K562 (cell line): Measurements from ENCODE around the gene FSIP2. TPM values are rescaled to one million over a fixed set of nuclear protein-coding genes. Genes with fewer than 3 reads are reported as not detected.
A peak's percentile ranks its signal among the peaks of the same experiment; 100 is the strongest.
"Not testable (repeated sequence)": the region's sequence is repeated elsewhere in the genome, so short reads cannot be mapped to it uniquely, and the experiment has no call there.

Source experiments
- ATAC-seq: fragments of 200-7000 bp; cut with Tn5 transposase; 3 replicates; pipeline ENCODE4 v1.9.1; 2020; ENCODE audit warnings: moderate library complexity
- BruUV-seq: library from RNA; stranded (reverse); fragments of 400-500 nt; replicated peaks from 2 replicates; lab custom pipeline; 2021; lab: Mats Ljungman, UMichigan
- CTCF ChIA-PET: fragments of 300-600 bp; formaldehyde crosslinking; extraction: SDS; loops from one replicate; lab custom pipeline; 2021; ENCODE audit warnings: low intra/inter-chr PET ratio; lab: Yijun Ruan, JAX
- POLR2A ChIA-PET: fragments of 300-600, 350-650 bp; sonication (Branson Sonifier 250); formaldehyde crosslinking; extraction: SDS; loops from one replicate; lab custom pipeline; 2021; ENCODE audit warnings: antibody characterized with exemption, inconsistent platforms; lab: Yijun Ruan, JAX
- DNase-seq, 4 experiments: peaks; one replicate each; pipeline versions ENCODE4 v3.0.0 to v3.0.0-alpha.2; 2011 to 2018; ENCODE audit warnings: low spot score in 3 of 4, mixed read lengths in 3 of 4; ENCODE audit errors: extremely low read depth in 1 of 4
- FAIRE-seq: peaks from 2 replicates; lab custom pipeline; 2011; peaks lifted over from hg19 to GRCh38; lab: Jason Lieb, UNC
- H2AFZ ChIP-seq: 2 replicates; pipeline ENCODE4 v1.6.0; 2011; ENCODE audit warnings: low read depth, low read length, control low read depth, inconsistent platforms
- H3K27ac ChIP-seq: fragments of 200-600 bp; 3 replicates; pipeline ENCODE4 v1.8.0; 2011; ENCODE audit warnings: low read depth, mild to moderate bottlenecking, control low read depth, inconsistent platforms, low read length, moderate library complexity, mixed read lengths; ENCODE audit errors: extremely low read depth
- H3K27me3 ChIP-seq, 2 experiments: fragments of 300-600 bp in 1 of 2; 2 replicates in 1 of 2; 3 replicates in 1 of 2; pipeline versions ENCODE4 v1.6.0 to v1.8.0; 2011; ENCODE audit warnings: inconsistent platforms in 2 of 2, low read length in 2 of 2, mild to moderate bottlenecking in 1 of 2, mixed read lengths in 1 of 2, moderate library complexity in 1 of 2; ENCODE audit not compliant: control insufficient read depth in 2 of 2, insufficient read depth in 2 of 2
- H3K36me3 ChIP-seq: fragments of 300-600 bp; 3 replicates; pipeline ENCODE4 v1.8.0; 2011; ENCODE audit warnings: mild to moderate bottlenecking, low read length, inconsistent platforms; ENCODE audit not compliant: control insufficient read depth, insufficient read depth
- H3K4me1 ChIP-seq, 2 experiments: fragments of 200-600 bp in 1 of 2; replicated peaks in 1 of 2; 2 replicates in 1 of 2; 3 replicates in 1 of 2; pipeline versions ENCODE4 v1.5.1 to v1.8.0; 2011; ENCODE audit warnings: inconsistent platforms in 2 of 2, low read length in 2 of 2, mild to moderate bottlenecking in 1 of 2, mixed read lengths in 1 of 2, moderate library complexity in 1 of 2; ENCODE audit not compliant: control insufficient read depth in 2 of 2, insufficient read depth in 2 of 2
- H3K4me2 ChIP-seq: 2 replicates; pipeline ENCODE4 v1.6.1; 2011; ENCODE audit warnings: low read length, control low read depth, inconsistent platforms, mixed read lengths; ENCODE audit not compliant: insufficient read depth
- H3K4me3 ChIP-seq: fragments of 200-600 bp; sonication (generic), shearing (Covaris generic); 2 replicates; pipeline ENCODE4 v1.5.1; 2016; ENCODE audit warnings: control low read depth, inconsistent platforms
- H3K79me2 ChIP-seq: fragments of 200-600 bp; 3 replicates; pipeline ENCODE4 v1.8.0; 2011; ENCODE audit warnings: low read length, inconsistent platforms; ENCODE audit not compliant: control insufficient read depth, insufficient read depth
- H3K9ac ChIP-seq, 2 experiments: 2 replicates each; pipeline versions ENCODE4 v1.6.0 to v1.6.1; 2011; ENCODE audit warnings: low read depth in 2 of 2, low read length in 2 of 2, control low read depth in 1 of 2, inconsistent platforms in 1 of 2, mild to moderate bottlenecking in 1 of 2, mixed read lengths in 1 of 2; ENCODE audit not compliant: insufficient read depth in 1 of 2
- H3K9me1 ChIP-seq: one replicate; pipeline ENCODE4 v1.6.0; 2011; ENCODE audit warnings: inconsistent platforms, mild to moderate bottlenecking, low read length, moderate library complexity; ENCODE audit not compliant: control insufficient read depth, insufficient read depth
- H3K9me3 ChIP-seq: replicated peaks from 2 replicates; pipeline ENCODE4 v1.5.1; 2011; ENCODE audit warnings: low read depth, low read length, inconsistent platforms; ENCODE audit not compliant: control insufficient read depth, insufficient read depth
- H4K20me1 ChIP-seq: replicated peaks from 2 replicates; pipeline ENCODE4 v1.6.1; 2011; ENCODE audit warnings: low read length, inconsistent platforms, mixed read lengths; ENCODE audit not compliant: control insufficient read depth, insufficient read depth
- EGR1 ChIP-seq: fragments of 450-650 bp; conservative IDR thresholded peaks from 2 replicates; pipeline ENCODE4 v1.6.1; 2017; ENCODE audit warnings: mild to moderate bottlenecking
- EP400 ChIP-seq: fragments of 450-650 bp; IDR thresholded peaks from 2 replicates; pipeline ENCODE4 v1.6.1; 2017; ENCODE audit warnings: antibody characterized with exemption, mild to moderate bottlenecking, moderate library complexity
- FOXA3 ChIP-seq, 2 experiments: fragments of 450-650 bp in 1 of 2; sonication (generic) in 1 of 2; formaldehyde crosslinking; IDR thresholded peaks in 1 of 2; conservative IDR thresholded peaks in 1 of 2; 2 replicates each; pipeline versions ENCODE4 v1.4.0 to v1.8.0; 2020 to 2022; ENCODE audit warnings: mild to moderate bottlenecking in 2 of 2, missing genetic modification reagents in 1 of 2
- FOXK2 ChIP-seq, 2 experiments: fragments of 450-650 bp; IDR thresholded peaks in 1 of 2; conservative IDR thresholded peaks in 1 of 2; 2 replicates each; pipeline ENCODE4 v1.6.1; 2016; ENCODE audit warnings: low read depth in 2 of 2, mild to moderate bottlenecking in 1 of 2
- NFRKB ChIP-seq: fragments of 450-650 bp; IDR thresholded peaks from 2 replicates; pipeline ENCODE4 v1.6.1; 2016; ENCODE audit warnings: low read depth
- POLR2A ChIP-seq: fragments of 450-650 bp; conservative IDR thresholded peaks from 2 replicates; pipeline ENCODE4 v1.6.1; 2016
- POLR2H ChIP-seq: IDR thresholded peaks from 2 replicates; pipeline ENCODE4 v1.6.1; 2016; ENCODE audit warnings: missing genetic modification characterization, low read depth, mild to moderate bottlenecking, control low read depth, missing compliant biosample characterization, moderate library complexity
- SMAD4 ChIP-seq: fragments of 250-450 bp; sonication (Bioruptor Pico); conservative IDR thresholded peaks from 2 replicates; pipeline ENCODE4 v1.8.0; 2021; ENCODE audit warnings: inconsistent platforms, mild to moderate bottlenecking, moderate library complexity
- TAF1 ChIP-seq: IDR thresholded peaks from 2 replicates; pipeline ENCODE4 v1.6.1; 2011; ENCODE audit warnings: mild to moderate bottlenecking, low read length, moderate library complexity; ENCODE audit not compliant: insufficient read depth, control insufficient read depth, severe bottlenecking; ENCODE audit errors: extremely low read depth
- TAF7 ChIP-seq: fragments of 450-650 bp; IDR thresholded peaks from 2 replicates; pipeline ENCODE4 v1.6.1; 2016; ENCODE audit warnings: missing genetic modification characterization, missing compliant biosample characterization
- TAF9B ChIP-seq: fragments of 450-650 bp; IDR thresholded peaks from 2 replicates; pipeline ENCODE4 v1.6.1; 2018; ENCODE audit warnings: mild to moderate bottlenecking; ENCODE audit not compliant: partially characterized antibody
- TRIM24 ChIP-seq, 2 experiments: fragments of 450-650 bp; IDR thresholded peaks; 2 replicates each; pipeline ENCODE4 v1.6.1; 2016
- YY1 ChIP-seq, 3 experiments: IDR thresholded peaks; 2 replicates each; pipeline ENCODE4 v1.6.1; 2011; ENCODE audit warnings: low read length in 2 of 3, mild to moderate bottlenecking in 2 of 3, moderate library complexity in 2 of 3, borderline replicate concordance in 1 of 3, control low read depth in 1 of 3, low read depth in 1 of 3; ENCODE audit not compliant: insufficient read depth in 3 of 3, insufficient replicate concordance in 2 of 3, control insufficient read depth in 1 of 3, insufficient read length in 1 of 3; ENCODE audit errors: extremely low read depth in 1 of 3
- WGBS: fragments of 100-300 bp; shearing (Covaris generic); methylation state at CpG from one replicate; pipeline ENCODE4 v1.1.6; 2016; ENCODE audit warnings: low coverage, mixed read lengths; ENCODE audit not compliant: insufficient coverage; ENCODE audit errors: missing lambda C conversion rate; 5-methylcytosine and 5-hydroxymethylcytosine counted together
- in situ Hi-C: fragments of 300-500 bp; cut with MboI; formaldehyde crosslinking; loops from 4 replicates; pipeline ENCODE4 v1.15.0; 2018; ENCODE audit warnings: inconsistent platforms, mixed read lengths
- intact Hi-C: fragments of 100-400 bp; cut with micrococcal nuclease; formaldehyde crosslinking; loops from 2 replicates; pipeline ENCODE4 v1.14.2; 2022
- polyA plus RNA-seq, 8 experiments: library from polyadenylated mRNA; depleted of rRNA in 4 of 8; stranded (reverse) in 5 of 8; unstranded in 3 of 8; fragments of >200 nt; fragmentation: Nextera tagmentation in 2 of 8; fragmentation: Illumina TruSeq in 1 of 8; extraction: Ambion mirVana in 2 of 8; extraction: Trizol in 1 of 8; gene quantifications; 2 replicates each; pipeline versions ENCODE4 v1.2.1 to v1.2.3, GENCODE V29; 2011 to 2014; ENCODE audit warnings: inconsistent platforms in 1 of 8, missing spikeins in 1 of 8
- total RNA-seq, 7 experiments: library from RNA; depleted of rRNA in 6 of 7; stranded (reverse); fragments of >200 nt in 6 of 7; fragmentation: Illumina TruSeq in 2 of 7; extraction: Trizol in 2 of 7; gene quantifications; 2 replicates each; pipeline versions ENCODE4 v1.2.1 to v1.2.3, GENCODE V29; 2011 to 2021; ENCODE audit warnings: low replicate concordance in 1 of 7

FSIP2 gene
- total and polyA plus RNA-seq, 9 of the 15 experiments (the other 6 are each of a cell fraction or from before 2014, with no cell fraction given): 0.01 to 0.04 TPM; not detected in 7

DNA sequence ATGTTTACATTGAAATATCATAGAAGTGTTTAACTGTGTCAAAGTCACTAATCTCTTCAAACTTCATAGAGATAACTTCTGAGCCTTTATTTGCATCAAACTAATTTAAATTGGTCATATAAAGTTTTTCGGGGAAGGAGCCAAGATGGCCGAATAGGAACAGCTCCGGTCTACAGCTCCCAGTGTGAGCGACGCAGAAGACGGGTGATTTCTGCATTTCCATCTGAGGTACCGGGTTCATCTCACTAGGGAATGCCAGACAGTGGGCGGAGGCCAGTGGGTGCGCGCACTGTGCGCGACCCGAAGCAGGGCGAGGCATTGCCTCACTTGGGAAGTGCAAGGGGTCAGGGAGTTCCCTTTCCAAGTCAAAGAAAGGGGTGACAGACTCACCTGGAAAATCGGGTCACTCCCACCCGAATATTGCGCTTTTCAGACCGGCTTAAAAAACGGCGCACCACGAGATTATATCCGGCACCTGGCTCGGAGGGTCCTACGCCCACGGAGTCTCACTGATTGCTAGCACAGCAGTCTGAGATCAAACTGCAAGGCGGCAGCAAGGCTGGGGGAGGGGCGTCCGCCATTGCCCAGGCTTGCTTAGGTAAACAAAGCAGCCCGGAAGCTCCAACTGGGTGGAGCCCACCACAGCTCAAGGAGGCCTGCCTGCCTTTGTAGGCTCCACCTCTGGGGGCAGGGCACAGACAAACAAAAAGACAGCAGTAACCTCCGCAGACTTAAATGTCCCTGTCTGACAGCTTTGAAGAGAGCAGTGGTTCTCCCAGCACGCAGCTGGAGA lies 126.1 kb downstream of the FSIP2 start:
- FAIRE-seq, in situ Hi-C loops, H3K9me3 ChIP-seq, H3K27me3 ChIP-seq, H3K36me3 ChIP-seq, POLR2A ChIA-PET, H3K9me1 ChIP-seq, CTCF ChIA-PET, H3K4me1 ChIP-seq, H4K20me1 ChIP-seq: not testable (repeated sequence)
- Histone ChIP-seq H2AFZ (peak overlapping the region; percentile 56), H3K79me2 (peaks cover 19% of the 10 kb centered on the region), H3K4me3 (peak overlapping the region; percentile 25), H3K27ac (peak overlapping the region; percentile 59), H3K4me2 (peak overlapping the region; percentile 41; the same call in 1 of the 2 replicates), H3K9ac (peak overlapping the region in 1 of 2 experiments; percentile 62; a peak in 2 of 4 replicates)
- 4% methylated on average over 14 of the region's 31 CpGs for WGBS
- BruUV-seq: TSS peak; percentile 73
- peak in 1 of 4 experiments; percentile 24 for DNase-seq
- TF ChIP-seq TRIM24 (IDR thresholded peaks at IDR 0.05) (0 out of 4 replicates have a peak, but pooled peaks of 1 of the 2 experiments have one; percentile 8), NFRKB (peak; percentile 86; the same call in 1 of the 2 replicates), EP400 (peak; percentile 54; the same call in 1 of the 2 replicates), FOXA3 (CRISPR knock-in tag; conservative IDR thresholded peaks at IDR 0.05 in 1 of 2, IDR thresholded peaks at IDR 0.05 in 1 of 2) (peak in 1 of 2 experiments; percentile 94; a peak in 2 of 4 replicates), TAF7 (tag) (peak; percentile 54; the same call in 1 of the 2 replicates), EGR1 (peak; percentile 78), FOXK2 (conservative IDR thresholded peaks at IDR 0.05 in 1 of 2, IDR thresholded peaks at IDR 0.05 in 1 of 2; ENCODE audit: low read depth in 2 of 2) (peak; percentile 71 to 73), TAF1 (peak; percentile 21), YY1 (IDR thresholded peaks at IDR 0.05; ENCODE audit: borderline replicate concordance in 1 of 3, control insufficient read depth in 1 of 3, extremely low read depth in 1 of 3, insufficient read depth in 3 of 3, insufficient read length in 1 of 3, insufficient replicate concordance in 2 of 3, low read depth in 1 of 3, low read length in 2 of 3) (peak in 1 of 3 experiments; percentile 44), POLR2A (peak; percentile 69), TAF9B (peak; percentile 45), SMAD4 (0 out of 2 replicates have a peak, but pooled peaks have one; percentile 33), POLR2H (tag) (peak; percentile 64)
- peak; percentile 54 for ATAC-seq
- intact Hi-C loops: loop anchor here (10.0 kb wide), 1 partner anchor 620 kb away; the partner anchor contains the start of gene ZC3H15
